ENCODE results near the gene PSMB5. TPM values are rescaled to one million over a fixed set of nuclear protein-coding genes. Genes with fewer than 3 reads are reported as not detected.

PSMB5 gene
- total and polyA plus RNA-seq, 2 of the 13 experiments (the other 11 are each of a cell fraction or from before 2014, with no cell fraction given), result 705 to 871 TPM

- TF ChIP-seq BATF2 (CRISPR knock-in tag; IDR thresholded peaks at IDR 0.05) (no peak), RAD51 (IDR thresholded peaks at IDR 0.05; ENCODE audit: borderline replicate concordance) (no peak), ZFP37 (CRISPR knock-in tag; IDR thresholded peaks at IDR 0.05; ENCODE audit: borderline replicate concordance) (no peak), ZNF781 (CRISPR knock-in tag; IDR thresholded peaks at IDR 0.05; ENCODE audit: borderline replicate concordance, not compliant biosample characterization) (no peak), NBN (conservative IDR thresholded peaks at IDR 0.05) (no peak), TBP (CRISPR knock-in tag; IDR thresholded peaks at IDR 0.05) (no peak), ZMYM3 (CRISPR knock-in tag; IDR thresholded peaks at IDR 0.05) (no peak), SKIL (CRISPR knock-in tag; IDR thresholded peaks at IDR 0.05; ENCODE audit: borderline replicate concordance) (no peak), ZNF33B (CRISPR knock-in tag; IDR thresholded peaks at IDR 0.05) (no peak), YY1 (IDR thresholded peaks at IDR 0.05; ENCODE audit: insufficient read depth, insufficient replicate concordance, low read depth, low read length) (peak; percentile 69), SRSF1 (optimal IDR thresholded peaks at IDR 0.05; ENCODE audit: low read depth, low read length) (no peak), TEAD3 (CRISPR knock-in tag; optimal IDR thresholded peaks at IDR 0.05; ENCODE audit: borderline replicate concordance) (peak; percentile 72), NR0B2 (CRISPR knock-in tag; IDR thresholded peaks at IDR 0.05) (no peak), KLF16 (CRISPR knock-in tag; IDR thresholded peaks at IDR 0.05) (peak in 1 of 2 experiments; percentile 85; a peak in 1 of 4 replicates), ZNF343 (CRISPR knock-in tag; IDR thresholded peaks at IDR 0.05) (0 out of 2 replicates have a peak, but pooled peaks have one; percentile 46), RBFOX2 (IDR thresholded peaks at IDR 0.05; ENCODE audit: low read depth, low read length) (no peak), KDM4B (CRISPR knock-in tag; IDR thresholded peaks at IDR 0.05) (peak; percentile 88; the same call in 1 of the 2 replicates), RFX1 (IDR thresholded peaks at IDR 0.05) (no peak), ZNF101 (CRISPR knock-in tag; IDR thresholded peaks at IDR 0.05; ENCODE audit: borderline replicate concordance, low read depth) (no peak), ZNF770 (CRISPR knock-in tag; IDR thresholded peaks at IDR 0.05) (no peak), JDP2 (CRISPR knock-in tag; IDR thresholded peaks at IDR 0.05; ENCODE audit: borderline replicate concordance) (no peak), TFE3 (CRISPR knock-in tag; IDR thresholded peaks at IDR 0.05) (peak; percentile 68; the same call in 1 of the 2 replicates), ZNF121 (CRISPR knock-in tag; IDR thresholded peaks at IDR 0.05) (no peak), ELF1 (CRISPR knock-in tag; IDR thresholded peaks at IDR 0.05) (0 out of 2 replicates have a peak, but pooled peaks have one; percentile 60), BRCA1 (CRISPR knock-in tag; IDR thresholded peaks at IDR 0.05) (no peak)
Measured at GRCh38 chr14:23068789-23069412, 34.2 kb upstream of the PSMB5 start (continued).
